ENCODE data around the gene DEGS1. TPM values are rescaled to one million over a fixed set of nuclear protein-coding genes. Genes with fewer than 3 reads are reported as not detected.

The DEGS1 gene
- total RNA-seq, 1 donor from 2014 or later, result 43.3 TPM

DNA sequence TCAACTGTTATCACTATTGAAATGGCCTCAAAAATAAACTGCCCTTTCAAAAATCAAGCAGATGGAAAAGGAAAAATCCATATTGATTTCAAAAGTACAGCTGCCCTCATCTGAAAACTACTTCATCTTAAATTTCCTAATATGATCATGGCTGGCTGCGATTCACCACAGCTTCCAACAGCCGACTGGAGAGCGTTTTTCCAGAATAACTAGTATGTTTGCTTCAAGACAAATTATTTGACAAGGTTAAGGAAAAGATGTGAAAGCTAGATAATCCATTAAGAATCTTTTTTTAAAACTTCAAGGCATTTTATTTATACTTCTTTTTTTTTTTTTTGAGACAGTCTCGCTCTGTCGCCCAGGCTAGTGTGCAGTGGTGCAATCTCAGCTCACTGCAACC is 4.1 kb upstream of the DEGS1 start:
- Histone ChIP-seq H3K9me3 (ENCODE audit: control insufficient read depth in 3 of 3, low read length in 3 of 3) (no peaks in the 10 kb centered on the region), H3K36me3 (ENCODE audit: control insufficient read depth in 3 of 3, insufficient read depth in 3 of 3, low read length in 3 of 3) (no peaks in the 10 kb centered on the region), H3K27me3 (ENCODE audit: control insufficient read depth in 3 of 3, insufficient read depth in 3 of 3, low read length in 3 of 3) (no peaks in the 10 kb centered on the region), H3K4me3 (ENCODE audit: low read length in 3 of 3) (no peak overlapping the region), H3K9ac (ENCODE audit: low read depth in 1 of 3, low read length in 3 of 3) (no peak overlapping the region), H3K4me1 (ENCODE audit: control insufficient read depth in 3 of 3, insufficient read depth in 3 of 3, low read length in 3 of 3) (peaks cover 2 to 7% (median 6%) of the 10 kb centered on the region in 3 donors), H3K27ac (ENCODE audit: low read depth, low read length) (no peak overlapping the region)

DNA sequence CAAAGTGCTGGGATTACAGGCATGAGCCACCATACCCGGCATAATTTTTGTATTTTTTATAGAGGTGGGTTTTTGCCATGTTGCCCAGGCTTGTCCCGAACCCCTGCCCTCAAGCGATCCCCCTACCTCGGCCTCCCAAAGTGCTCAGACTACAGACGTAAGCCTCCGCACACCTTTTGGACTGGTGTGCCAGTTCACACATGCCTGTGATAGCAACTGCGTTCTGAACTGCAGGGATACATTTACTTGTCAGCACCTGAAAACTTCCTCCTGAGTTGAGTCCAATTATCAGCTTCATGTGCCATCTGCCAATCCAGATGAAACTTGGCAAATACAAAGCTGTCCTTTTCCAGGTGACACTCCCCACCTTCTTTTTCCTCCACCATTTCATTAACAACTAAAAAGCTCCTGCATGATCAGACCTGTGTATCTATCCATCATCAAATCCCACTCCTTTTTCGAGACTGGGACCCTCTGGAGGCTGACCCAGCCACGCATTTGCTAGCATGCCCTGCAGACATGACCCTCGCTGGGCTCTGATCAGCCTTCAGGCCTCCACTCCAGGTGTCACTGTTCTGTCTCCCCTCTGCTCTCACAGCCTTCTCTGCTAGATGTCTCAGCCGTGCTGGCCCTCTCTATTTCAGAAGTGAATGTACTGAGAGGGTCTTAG is 2.1 kb upstream of the DEGS1 start:
- peaks cover 9 to 15% (median 13%) of the 10 kb centered on the region in 3 donors for H3K4me1 ChIP-seq (ENCODE audit: control insufficient read depth in 3 of 3, insufficient read depth in 3 of 3, low read length in 3 of 3)
- no peaks in the 10 kb centered on the region for H3K27me3 ChIP-seq (ENCODE audit: control insufficient read depth in 3 of 3, insufficient read depth in 3 of 3, low read length in 3 of 3)
- H3K27ac ChIP-seq (ENCODE audit: low read depth, low read length), result no peak overlapping the region
- H3K9me3 ChIP-seq (ENCODE audit: control insufficient read depth in 3 of 3, low read length in 3 of 3), result no peaks in the 10 kb centered on the region
- H3K36me3 ChIP-seq (ENCODE audit: control insufficient read depth in 3 of 3, insufficient read depth in 3 of 3, low read length in 3 of 3), result no peaks in the 10 kb centered on the region
- no peak overlapping the region for H3K4me3 ChIP-seq (ENCODE audit: low read length in 3 of 3)
- no peak overlapping the region for H3K9ac ChIP-seq (ENCODE audit: low read depth in 1 of 3, low read length in 3 of 3)

DNA sequence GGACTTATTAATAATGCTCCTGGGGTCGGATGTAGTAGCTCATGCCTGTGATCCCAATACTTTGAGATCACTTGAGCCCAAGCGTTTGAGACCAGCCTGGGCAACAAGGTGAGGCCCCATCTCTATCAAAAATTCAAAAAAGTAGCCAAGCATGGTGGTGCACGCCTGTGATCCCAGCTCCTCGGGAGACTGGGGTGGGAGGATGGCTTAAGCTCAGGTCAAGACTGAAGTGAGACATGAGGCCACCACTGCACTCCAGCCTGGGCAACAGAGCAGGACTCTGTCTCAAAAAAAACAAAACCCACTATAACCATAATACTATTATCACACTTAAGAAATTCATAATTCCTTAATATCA is 1.6 kb upstream of the DEGS1 start:
- Histone ChIP-seq H3K4me3 (ENCODE audit: low read length in 3 of 3) (no peak overlapping the region), H3K36me3 (ENCODE audit: control insufficient read depth in 3 of 3, insufficient read depth in 3 of 3, low read length in 3 of 3) (no peaks in the 10 kb centered on the region), H3K27me3 (ENCODE audit: control insufficient read depth in 3 of 3, insufficient read depth in 3 of 3, low read length in 3 of 3) (no peaks in the 10 kb centered on the region), H3K27ac (ENCODE audit: low read depth, low read length) (no peak overlapping the region), H3K9me3 (ENCODE audit: control insufficient read depth in 3 of 3, low read length in 3 of 3) (no peaks in the 10 kb centered on the region), H3K4me1 (ENCODE audit: control insufficient read depth in 3 of 3, insufficient read depth in 3 of 3, low read length in 3 of 3) (peaks cover 9 to 15% (median 13%) of the 10 kb centered on the region in 3 donors), H3K9ac (ENCODE audit: low read depth in 1 of 3, low read length in 3 of 3) (no peak overlapping the region)

DNA sequence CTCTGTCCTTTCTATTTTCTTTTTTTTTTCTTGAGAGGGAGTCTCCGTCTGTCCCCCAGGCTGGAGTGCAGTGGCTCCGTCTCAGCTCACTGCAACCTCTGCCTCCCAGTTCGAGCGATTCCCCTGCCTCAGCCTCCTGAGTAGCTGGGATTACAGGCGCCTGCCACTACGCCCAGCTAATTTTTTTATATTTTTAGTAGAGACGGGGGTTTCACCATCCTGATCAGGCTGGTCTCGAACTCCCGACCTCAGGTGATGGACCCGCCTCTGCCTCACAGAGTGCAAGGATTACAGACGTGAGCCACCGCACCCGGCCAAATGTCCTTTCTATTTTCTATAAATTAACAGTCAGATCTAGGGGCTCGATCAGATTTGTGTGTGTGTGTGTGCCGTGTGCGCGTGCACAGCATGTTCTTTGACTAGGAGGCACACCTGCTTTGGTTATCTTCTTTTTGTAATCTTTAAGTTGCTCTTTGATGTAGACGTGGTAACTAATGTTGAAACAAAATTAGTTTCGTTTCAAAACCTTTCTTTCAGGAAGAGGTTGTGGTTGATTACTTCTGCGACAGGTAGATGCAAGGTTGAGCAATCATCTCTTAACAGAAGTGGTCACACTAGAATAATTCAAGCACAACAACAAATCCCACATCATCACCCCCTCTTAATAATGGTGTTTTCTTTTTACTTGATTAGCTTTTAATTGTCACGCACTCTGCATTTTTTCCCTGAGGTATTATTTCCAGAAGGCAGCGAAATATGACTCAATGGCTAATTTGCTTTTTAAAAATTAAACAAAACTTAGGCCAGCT is 779 bp upstream of the DEGS1 start:
- peak overlapping the region; percentile 88 for H3K27ac ChIP-seq (ENCODE audit: low read depth, low read length)
- peak overlapping the region; percentile 57 to 93 (median 88) for H3K9ac ChIP-seq (ENCODE audit: low read depth in 1 of 3, low read length in 3 of 3)

DNA sequence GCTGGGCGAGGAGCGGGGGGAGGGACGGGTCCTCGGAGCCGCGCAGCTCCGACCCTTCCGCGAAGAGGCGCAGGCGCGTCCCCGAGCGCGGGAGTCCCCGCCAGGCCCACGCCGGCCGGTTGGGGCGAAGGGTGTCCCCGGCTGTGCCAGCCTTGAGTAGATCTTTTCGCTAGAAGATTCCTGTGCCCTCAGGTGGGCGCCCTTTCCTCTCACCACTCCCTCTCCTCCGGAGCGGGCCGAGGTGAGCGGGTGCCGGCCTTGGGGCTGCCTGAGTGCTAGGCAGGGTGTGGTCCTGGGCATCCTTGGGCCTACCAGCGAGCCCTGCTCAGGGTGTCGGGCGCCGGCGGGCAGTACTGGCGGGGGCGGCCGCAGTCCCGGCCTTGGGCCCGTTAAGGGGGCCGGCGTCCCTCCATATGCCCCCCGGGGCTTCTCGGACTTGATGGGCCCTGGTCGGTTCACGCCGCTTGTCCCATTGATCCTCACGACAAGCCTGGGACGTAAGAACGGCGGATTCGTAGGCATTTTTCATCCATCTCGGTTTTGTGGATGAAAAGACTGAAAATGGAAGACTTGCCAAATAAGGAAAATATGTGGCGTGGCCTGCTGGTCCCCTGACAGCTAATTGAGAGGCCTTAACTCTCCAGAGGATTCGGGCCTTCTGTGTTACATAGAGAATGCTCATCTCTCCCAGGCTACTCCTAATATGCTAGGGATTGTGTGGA is 712 bp downstream of the DEGS1 start:
- Histone ChIP-seq H3K36me3 (ENCODE audit: control insufficient read depth in 3 of 3, insufficient read depth in 3 of 3, low read length in 3 of 3) (no peaks in the 10 kb centered on the region), H3K9me3 (ENCODE audit: control insufficient read depth in 3 of 3, low read length in 3 of 3) (no peaks in the 10 kb centered on the region), H3K27me3 (ENCODE audit: control insufficient read depth in 3 of 3, insufficient read depth in 3 of 3, low read length in 3 of 3) (no peaks in the 10 kb centered on the region), H3K27ac (ENCODE audit: low read depth, low read length) (peak overlapping the region; percentile 88), H3K9ac (ENCODE audit: low read depth in 1 of 3, low read length in 3 of 3) (peak overlapping the region; percentile 81 to 93 (median 88)), H3K4me3 (ENCODE audit: low read length in 3 of 3) (peak overlapping the region; percentile 85 to 92 (median 90)), H3K4me1 (ENCODE audit: control insufficient read depth in 3 of 3, insufficient read depth in 3 of 3, low read length in 3 of 3) (peaks cover 9 to 15% (median 13%) of the 10 kb centered on the region in 3 donors)

More for the DNA sequence above, 779 bp upstream of the DEGS1 start:
- Histone ChIP-seq H3K27me3 (ENCODE audit: control insufficient read depth in 3 of 3, insufficient read depth in 3 of 3, low read length in 3 of 3) (no peaks in the 10 kb centered on the region), H3K9me3 (ENCODE audit: control insufficient read depth in 3 of 3, low read length in 3 of 3) (no peaks in the 10 kb centered on the region), H3K36me3 (ENCODE audit: control insufficient read depth in 3 of 3, insufficient read depth in 3 of 3, low read length in 3 of 3) (no peaks in the 10 kb centered on the region), H3K4me1 (ENCODE audit: control insufficient read depth in 3 of 3, insufficient read depth in 3 of 3, low read length in 3 of 3) (peaks cover 9 to 15% (median 13%) of the 10 kb centered on the region in 3 donors), H3K4me3 (ENCODE audit: low read length in 3 of 3) (peak overlapping the region; percentile 75 to 92 (median 79))

DNA sequence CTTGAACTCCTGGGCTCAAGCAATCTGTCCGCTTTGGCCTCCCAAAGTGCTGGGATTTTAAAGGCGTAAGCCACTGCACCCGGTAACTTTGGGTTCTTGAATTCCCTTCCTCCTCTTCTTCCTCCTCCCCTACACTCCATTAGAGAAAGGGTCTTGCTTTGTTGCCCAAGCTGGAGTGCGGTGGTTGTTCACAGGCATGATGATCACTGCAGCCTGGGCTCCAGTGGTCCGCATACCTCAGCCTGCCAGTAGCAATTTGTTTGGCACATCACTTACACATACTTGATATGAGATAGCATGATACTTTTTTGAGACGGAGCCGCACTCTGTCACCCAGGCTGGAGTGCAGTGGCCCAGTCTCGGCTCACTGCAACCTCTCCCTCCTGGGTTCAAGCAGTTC is 2.2 kb downstream of the DEGS1 start:
- H3K9me3 ChIP-seq (ENCODE audit: control insufficient read depth in 3 of 3, low read length in 3 of 3), result no peaks in the 10 kb centered on the region
- peaks cover 9 to 15% (median 13%) of the 10 kb centered on the region in 3 donors for H3K4me1 ChIP-seq (ENCODE audit: control insufficient read depth in 3 of 3, insufficient read depth in 3 of 3, low read length in 3 of 3)
- peaks cover 0 to 3% (median 0%) of the 10 kb centered on the region in 3 donors for H3K36me3 ChIP-seq (ENCODE audit: control insufficient read depth in 3 of 3, insufficient read depth in 3 of 3, low read length in 3 of 3)
- H3K27me3 ChIP-seq (ENCODE audit: control insufficient read depth in 3 of 3, insufficient read depth in 3 of 3, low read length in 3 of 3), result no peaks in the 10 kb centered on the region
- peak overlapping the region in 1 of 3 donors; percentile 22 for H3K4me3 ChIP-seq (ENCODE audit: low read length in 3 of 3)
- peak overlapping the region in 1 of 3 donors; percentile 60 for H3K9ac ChIP-seq (ENCODE audit: low read depth in 1 of 3, low read length in 3 of 3)
- H3K27ac ChIP-seq (ENCODE audit: low read depth, low read length), result no peak overlapping the region

DNA sequence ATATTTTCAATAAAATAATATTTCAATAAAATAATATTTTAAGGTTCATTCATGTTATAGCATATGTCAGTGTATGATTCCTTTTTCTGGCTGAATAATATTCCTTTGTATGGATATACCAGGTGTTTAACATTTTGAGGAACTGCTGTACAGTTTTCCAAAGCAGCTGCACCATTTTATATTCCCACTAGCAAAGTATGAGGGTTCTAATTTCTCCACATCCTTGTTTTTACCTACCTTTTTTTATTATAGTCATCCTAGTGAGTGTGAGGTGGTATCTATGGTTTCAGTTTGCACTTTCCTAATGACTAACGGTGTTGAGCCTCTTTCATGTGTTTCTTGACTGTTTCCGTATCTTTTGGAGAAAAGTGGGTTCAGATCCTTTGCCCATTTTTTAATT is 5.2 kb downstream of the DEGS1 start:
- Histone ChIP-seq H3K4me1 (ENCODE audit: control insufficient read depth in 3 of 3, insufficient read depth in 3 of 3, low read length in 3 of 3) (peaks cover 9% of the 10 kb centered on the region in 3 donors), H3K4me3 (ENCODE audit: low read length in 3 of 3) (no peak overlapping the region), H3K9me3 (ENCODE audit: control insufficient read depth in 3 of 3, low read length in 3 of 3) (no peaks in the 10 kb centered on the region), H3K9ac (ENCODE audit: low read depth in 1 of 3, low read length in 3 of 3) (no peak overlapping the region), H3K27ac (ENCODE audit: low read depth, low read length) (no peak overlapping the region), H3K36me3 (ENCODE audit: control insufficient read depth in 3 of 3, insufficient read depth in 3 of 3, low read length in 3 of 3) (peaks cover 4 to 13% (median 10%) of the 10 kb centered on the region in 3 donors), H3K27me3 (ENCODE audit: control insufficient read depth in 3 of 3, insufficient read depth in 3 of 3, low read length in 3 of 3) (no peaks in the 10 kb centered on the region)

DNA sequence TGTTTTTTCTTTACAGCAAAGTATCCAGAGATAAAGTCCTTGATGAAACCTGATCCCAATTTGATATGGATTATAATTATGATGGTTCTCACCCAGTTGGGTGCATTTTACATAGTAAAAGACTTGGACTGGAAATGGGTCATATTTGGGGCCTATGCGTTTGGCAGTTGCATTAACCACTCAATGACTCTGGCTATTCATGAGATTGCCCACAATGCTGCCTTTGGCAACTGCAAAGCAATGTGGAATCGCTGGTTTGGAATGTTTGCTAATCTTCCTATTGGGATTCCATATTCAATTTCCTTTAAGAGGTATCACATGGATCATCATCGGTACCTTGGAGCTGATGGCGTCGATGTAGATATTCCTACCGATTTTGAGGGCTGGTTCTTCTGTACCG is 6.5 kb downstream of the DEGS1 start:
- H3K27me3 ChIP-seq (ENCODE audit: control insufficient read depth in 3 of 3, insufficient read depth in 3 of 3, low read length in 3 of 3), result no peaks in the 10 kb centered on the region
- H3K9ac ChIP-seq (ENCODE audit: low read depth in 1 of 3, low read length in 3 of 3), result no peak overlapping the region
- no peak overlapping the region for H3K4me3 ChIP-seq (ENCODE audit: low read length in 3 of 3)
- peaks cover 1 to 4% (median 3%) of the 10 kb centered on the region in 3 donors for H3K4me1 ChIP-seq (ENCODE audit: control insufficient read depth in 3 of 3, insufficient read depth in 3 of 3, low read length in 3 of 3)
- peaks cover 4 to 15% (median 12%) of the 10 kb centered on the region in 3 donors for H3K36me3 ChIP-seq (ENCODE audit: control insufficient read depth in 3 of 3, insufficient read depth in 3 of 3, low read length in 3 of 3)
- no peaks in the 10 kb centered on the region for H3K9me3 ChIP-seq (ENCODE audit: control insufficient read depth in 3 of 3, low read length in 3 of 3)
- no peak overlapping the region for H3K27ac ChIP-seq (ENCODE audit: low read depth, low read length)

DNA sequence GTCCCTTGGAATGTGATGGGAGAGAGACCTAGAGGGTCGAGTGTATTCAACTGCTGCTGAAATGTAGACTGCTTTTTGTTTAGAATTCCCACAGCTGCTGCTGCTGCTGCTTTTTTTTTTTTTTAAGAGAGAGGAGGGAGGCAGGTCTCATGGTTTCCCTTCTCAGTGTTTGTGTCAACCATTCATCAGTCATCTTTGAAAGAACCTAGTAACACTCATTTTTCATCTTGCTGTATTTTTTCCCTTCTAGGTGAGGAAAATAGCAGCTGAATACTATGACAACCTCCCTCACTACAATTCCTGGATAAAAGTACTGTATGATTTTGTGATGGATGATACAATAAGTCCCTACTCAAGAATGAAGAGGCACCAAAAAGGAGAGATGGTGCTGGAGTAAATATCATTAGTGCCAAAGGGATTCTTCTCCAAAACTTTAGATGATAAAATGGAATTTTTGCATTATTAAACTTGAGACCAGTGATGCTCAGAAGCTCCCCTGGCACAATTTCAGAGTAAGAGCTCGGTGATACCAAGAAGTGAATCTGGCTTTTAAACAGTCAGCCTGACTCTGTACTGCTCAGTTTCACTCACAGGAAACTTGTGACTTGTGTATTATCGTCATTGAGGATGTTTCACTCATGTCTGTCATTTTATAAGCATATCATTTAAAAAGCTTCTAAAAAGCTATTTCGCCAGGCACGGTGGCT is 9.2 kb downstream of the DEGS1 start:
- Histone ChIP-seq H3K27ac (ENCODE audit: low read depth, low read length) (no peak overlapping the region), H3K4me1 (ENCODE audit: control insufficient read depth in 3 of 3, insufficient read depth in 3 of 3, low read length in 3 of 3) (no peaks in the 10 kb centered on the region), H3K4me3 (ENCODE audit: low read length in 3 of 3) (no peak overlapping the region), H3K36me3 (ENCODE audit: control insufficient read depth in 3 of 3, insufficient read depth in 3 of 3, low read length in 3 of 3) (peaks cover 4 to 15% (median 12%) of the 10 kb centered on the region in 3 donors), H3K27me3 (ENCODE audit: control insufficient read depth in 3 of 3, insufficient read depth in 3 of 3, low read length in 3 of 3) (no peaks in the 10 kb centered on the region), H3K9ac (ENCODE audit: low read depth in 1 of 3, low read length in 3 of 3) (no peak overlapping the region), H3K9me3 (ENCODE audit: control insufficient read depth in 3 of 3, low read length in 3 of 3) (no peaks in the 10 kb centered on the region)
